Psoas muscle (tissue), 8 donors: ENCODE measurements around the gene KCTD1. TPM values are rescaled to one million over a fixed set of nuclear protein-coding genes. Genes with fewer than 3 reads are reported as not detected.

Experiments
- ATAC-seq, 4 donors: fragments of 200-7000 bp; cut with Tn5 transposase; one replicate each; pipeline ENCODE4 v1.9.1; 2020; ENCODE audit warnings: moderate library complexity in 3 of 4, mild to moderate bottlenecking in 2 of 4
- DNase-seq, 2 donors: peaks; one replicate each; pipeline ENCODE4 v3.0.0-alpha.2; 2020
- H3K27ac ChIP-seq: fragments of 200-600 bp; one replicate; pipeline ENCODE4 v1.8.0; 2022
- H3K27me3 ChIP-seq, 3 donors: fragments of 200-600 bp in 1 of 3; one replicate each; pipeline versions ENCODE4 v1.6.1 to v1.8.0; 2013 to 2022; ENCODE audit warnings: low read length in 2 of 3, mild to moderate bottlenecking in 2 of 3, moderate library complexity in 1 of 3; ENCODE audit not compliant: insufficient read depth in 3 of 3
- H3K36me3 ChIP-seq, 2 donors: fragments of 200-600 bp in 1 of 2; one replicate each; pipeline versions ENCODE4 v1.6.1 to v1.8.0; 2013 to 2022; ENCODE audit warnings: low read depth in 1 of 2, mild to moderate bottlenecking in 1 of 2, moderate library complexity in 1 of 2; ENCODE audit not compliant: insufficient read depth in 1 of 2
- H3K4me1 ChIP-seq: fragments of 200-600 bp; one replicate; pipeline ENCODE4 v1.8.0; 2022
- H3K4me3 ChIP-seq: fragments of 200-600 bp; one replicate; pipeline ENCODE4 v1.8.0; 2022; ENCODE audit warnings: mild to moderate bottlenecking
- H3K9me3 ChIP-seq: fragments of 200-600 bp; one replicate; pipeline ENCODE4 v1.8.0; 2022
- WGBS, 3 donors: extraction: QIAGEN DNeasy Blood & Tissue Kit; methylation state at CpG; one replicate each; pipeline versions ENCODE4 v1.1.6 to v1.1.7; 2013; 5-methylcytosine and 5-hydroxymethylcytosine counted together
- intact Hi-C, 2 donors: fragments of 100-400 bp; cut with DNase I; formaldehyde crosslinking; loops; one replicate each; pipeline versions ENCODE4 v1.11.0 to v1.14.2; 2022
- polyA plus RNA-seq, 3 donors: library from polyadenylated mRNA; stranded (reverse); fragments of 200-250 nt; gene quantifications; one replicate each; pipeline ENCODE4 v1.2.3, GENCODE V29; 2013
- total RNA-seq, 4 donors: library from RNA; stranded (reverse); fragmentation: NEBNext Ultra II Directional in 2 of 4; extraction: Animal tissue kit (Norgen Biotek cat#: 25700) in 2 of 4; gene quantifications; one replicate each; pipeline versions ENCODE4 v1.2.1 to v1.2.4, GENCODE V29; 2021 to 2023
- TF ChIP-seq, protein P1 (sequence below): fragments of 200-600 bp; IDR thresholded peaks from one replicate; pipeline ENCODE4 v1.8.0; 2022; ENCODE audit warnings: antibody characterized with exemption
- donor health status: healthy with polysubstance abuse.
- donor health status: DM: no; HTN: no; CAD: no; lungs with moderate emphysema.
- donor health status: Bipolar disorder and iron deficiency.
- donor health status: healthy.
- donor health status: DM: yes; HTN: yes; CAD: no.
- donor health status: DM: no; HTN: no; CAD: no.
- donor health status: DM: no; HTN: no; CAD: no.
- donor health status: DM: yes; HTN: yes; CAD: no.

Gene KCTD1
- total and polyA plus RNA-seq, 7 donors, result 2.6 to 8.6 (median 3.5) TPM

DNA sequence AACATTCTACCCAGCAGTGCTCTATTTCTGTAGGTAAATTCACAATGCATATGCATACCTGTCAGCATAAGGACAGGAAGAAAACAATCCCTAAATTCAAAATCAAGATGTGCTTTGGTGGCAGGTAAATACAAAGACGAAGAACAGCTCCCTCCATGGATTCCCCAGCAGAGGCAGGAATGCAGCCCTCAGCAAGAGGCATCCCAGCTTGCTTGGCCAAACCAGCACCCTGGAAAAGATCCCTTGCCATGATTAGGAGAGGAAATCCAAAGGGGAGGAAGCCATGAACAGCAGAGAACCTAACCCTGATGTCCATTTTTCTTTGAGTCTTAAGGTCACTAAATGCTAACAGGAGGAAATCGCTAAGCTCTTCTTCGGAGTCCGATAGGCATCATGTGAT, 91.2 kb downstream of the KCTD1 start:
- ATAC-seq (no peak), DNase-seq (no peak)
- no peaks in the 10 kb centered on the region for H3K27me3 ChIP-seq
- H3K36me3 ChIP-seq, result peaks cover 4 to 28% of the 10 kb centered on the region in 2 donors
- H3K27ac ChIP-seq, result no peak overlapping the region
- intact Hi-C loops, result no loop called here
- H3K4me3 ChIP-seq, result no peak overlapping the region
- no peaks in the 10 kb centered on the region for H3K9me3 ChIP-seq
- WGBS, 3 donors, result 91 to 95% (median 94%) methylated on average over 4 of the region's 4 CpGs
- no peaks in the 10 kb centered on the region for H3K4me1 ChIP-seq
- TF ChIP-seq, protein P1, sequence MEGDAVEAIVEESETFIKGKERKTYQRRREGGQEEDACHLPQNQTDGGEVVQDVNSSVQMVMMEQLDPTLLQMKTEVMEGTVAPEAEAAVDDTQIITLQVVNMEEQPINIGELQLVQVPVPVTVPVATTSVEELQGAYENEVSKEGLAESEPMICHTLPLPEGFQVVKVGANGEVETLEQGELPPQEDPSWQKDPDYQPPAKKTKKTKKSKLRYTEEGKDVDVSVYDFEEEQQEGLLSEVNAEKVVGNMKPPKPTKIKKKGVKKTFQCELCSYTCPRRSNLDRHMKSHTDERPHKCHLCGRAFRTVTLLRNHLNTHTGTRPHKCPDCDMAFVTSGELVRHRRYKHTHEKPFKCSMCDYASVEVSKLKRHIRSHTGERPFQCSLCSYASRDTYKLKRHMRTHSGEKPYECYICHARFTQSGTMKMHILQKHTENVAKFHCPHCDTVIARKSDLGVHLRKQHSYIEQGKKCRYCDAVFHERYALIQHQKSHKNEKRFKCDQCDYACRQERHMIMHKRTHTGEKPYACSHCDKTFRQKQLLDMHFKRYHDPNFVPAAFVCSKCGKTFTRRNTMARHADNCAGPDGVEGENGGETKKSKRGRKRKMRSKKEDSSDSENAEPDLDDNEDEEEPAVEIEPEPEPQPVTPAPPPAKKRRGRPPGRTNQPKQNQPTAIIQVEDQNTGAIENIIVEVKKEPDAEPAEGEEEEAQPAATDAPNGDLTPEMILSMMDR, result no peak

DNA sequence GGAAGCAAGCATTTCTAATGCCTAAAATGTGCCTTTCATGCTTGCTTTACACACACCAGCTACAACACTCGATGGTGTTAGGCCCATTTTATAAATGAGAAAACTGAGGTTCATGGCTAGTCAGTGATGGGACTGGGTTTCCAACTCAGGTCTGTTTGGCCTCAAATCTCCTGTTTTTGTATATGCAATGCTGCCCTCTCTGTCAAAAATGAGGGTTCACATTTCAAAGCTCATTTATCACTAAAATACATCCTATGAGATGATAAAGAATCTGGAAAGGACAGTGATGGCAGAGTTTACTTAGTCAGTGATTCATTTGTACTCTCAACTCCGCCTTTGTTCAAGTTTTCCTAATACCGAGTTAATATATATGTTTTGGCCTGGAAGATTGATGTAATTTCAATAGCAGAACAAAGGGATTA, 92.3 kb downstream of the KCTD1 start:
- DNase-seq (no peak), ATAC-seq (no peak)
- Histone ChIP-seq H3K36me3 (peaks cover 4 to 28% of the 10 kb centered on the region in 2 donors), H3K27ac (no peak overlapping the region), H3K4me3 (no peak overlapping the region), H3K9me3 (no peaks in the 10 kb centered on the region), H3K27me3 (no peaks in the 10 kb centered on the region), H3K4me1 (no peaks in the 10 kb centered on the region)
- TF ChIP-seq, protein P1, result no peak
- WGBS, 3 donors, result 81 to 90% (median 85%) methylated on average over 3 of the region's 3 CpGs
- intact Hi-C loops, result no loop called here

DNA sequence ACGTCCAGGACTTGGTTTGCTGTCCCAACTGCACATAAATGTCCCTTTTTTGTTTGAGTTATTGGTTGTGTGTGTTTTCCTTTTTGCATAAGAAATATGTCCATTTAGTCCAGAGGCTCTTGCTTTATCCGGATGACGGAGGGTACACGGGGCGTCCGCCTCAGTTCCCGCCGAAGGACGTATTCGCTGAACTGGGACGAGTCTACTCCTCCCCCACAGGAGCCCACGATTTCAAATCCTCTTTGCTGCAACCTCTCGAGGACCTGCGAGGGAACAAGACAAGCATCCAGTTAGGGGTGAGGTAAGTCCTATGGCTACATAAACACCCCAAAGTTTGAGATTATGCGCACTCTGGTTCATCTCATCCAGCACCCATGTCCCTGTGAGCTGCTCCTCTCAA, 92.7 kb downstream of the KCTD1 start:
- Histone ChIP-seq H3K9me3 (no peaks in the 10 kb centered on the region), H3K4me3 (no peak overlapping the region), H3K4me1 (no peaks in the 10 kb centered on the region), H3K36me3 (peaks cover 4 to 28% of the 10 kb centered on the region in 2 donors), H3K27me3 (no peaks in the 10 kb centered on the region), H3K27ac (no peak overlapping the region)
- no peak for ATAC-seq
- DNase-seq, result no peak
- intact Hi-C loops, result no loop called here
- WGBS, 3 donors, result 96 to 98% (median 97%) methylated on average over 15 of the region's 15 CpGs
- TF ChIP-seq, protein P1, result no peak

DNA sequence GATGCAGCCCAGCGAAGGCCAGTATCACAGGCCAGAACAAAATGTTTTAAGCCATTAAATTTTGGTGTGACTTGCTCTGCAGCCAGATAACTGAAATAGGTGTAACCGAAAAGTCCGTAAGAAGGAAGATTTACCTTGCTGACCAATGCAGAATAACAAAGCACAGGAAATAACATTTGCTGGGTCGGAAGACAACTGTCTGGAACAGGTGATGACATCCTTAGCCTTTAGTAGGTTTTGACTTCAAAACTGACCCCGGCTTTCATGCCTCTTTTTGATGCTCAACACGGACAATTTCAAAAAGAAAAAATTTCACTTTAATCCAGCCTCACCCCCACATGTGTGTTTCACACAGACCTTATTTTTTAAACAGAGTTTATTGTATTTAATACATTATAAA, 93.7 kb downstream of the KCTD1 start:
- Histone ChIP-seq H3K4me1 (no peaks in the 10 kb centered on the region), H3K4me3 (no peak overlapping the region), H3K9me3 (no peaks in the 10 kb centered on the region), H3K36me3 (peaks cover 4 to 23% of the 10 kb centered on the region in 2 donors), H3K27me3 (no peaks in the 10 kb centered on the region), H3K27ac (no peak overlapping the region)
- ATAC-seq, result no peak
- TF ChIP-seq, protein P1, result no peak
- no peak for DNase-seq
- WGBS, 3 donors, result 75 to 80% (median 79%) methylated on average over 6 of the region's 6 CpGs
- intact Hi-C loops, result no loop called here

DNA sequence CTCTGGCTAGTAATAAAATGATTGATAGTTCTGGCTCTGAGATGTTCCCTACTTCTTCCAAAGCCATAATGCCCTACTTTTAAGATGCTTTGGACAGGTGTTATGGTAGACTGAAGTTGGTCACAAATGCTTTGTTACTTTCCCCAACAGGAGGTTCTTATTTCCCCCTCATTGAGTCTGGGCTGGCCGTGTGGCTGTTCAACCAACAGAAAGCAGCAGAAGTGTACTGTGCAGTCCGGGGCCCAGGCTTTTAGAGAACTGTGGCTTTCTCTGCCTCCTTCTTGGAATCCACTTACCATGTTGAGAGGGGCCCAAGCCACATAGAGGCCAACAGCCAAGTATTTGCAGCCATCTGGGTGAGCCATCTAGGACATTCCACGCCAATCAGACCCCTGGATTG, 94.2 kb downstream of the KCTD1 start:
- ATAC-seq, result no peak
- WGBS, 3 donors, result 74 to 90% (median 76%) methylated on average over 3 of the region's 3 CpGs
- Histone ChIP-seq H3K4me3 (no peak overlapping the region), H3K36me3 (peaks cover 4 to 19% of the 10 kb centered on the region in 2 donors), H3K9me3 (no peaks in the 10 kb centered on the region), H3K4me1 (no peaks in the 10 kb centered on the region), H3K27me3 (peaks cover 0 to under 1% (median 0%) of the 10 kb centered on the region in 3 donors), H3K27ac (no peak overlapping the region)
- TF ChIP-seq, protein P1, result no peak
- intact Hi-C loops, result no loop called here
- no peak for DNase-seq
